ENCODE results near the gene PRSS57.

GRCh38 chr19:703651-704446 lies 8.6 kb upstream of the PRSS57 start:
- no peak for TF ChIP-seq CTCF (conservative IDR thresholded peaks at IDR 0.05; ENCODE audit: low read length)
- no peak for TF ChIP-seq EZH2phosphoT487 (IDR thresholded peaks at IDR 0.05; ENCODE audit: borderline replicate concordance, low read depth, low read length)
